SU-DHL-6 (cell line): ENCODE data around the gene AACS.

ENCODE experiments used
- H2AFZ ChIP-seq: fragments of 200-600 bp; sonication (generic); 2 replicates; pipeline ENCODE4 v1.6.1; 2014; ENCODE audit warnings: low read depth, mild to moderate bottlenecking, moderate library complexity, mixed read lengths, antibody characterized with exemption, low read length; ENCODE audit not compliant: severe bottlenecking
- H3F3A ChIP-seq: fragments of 200-600 bp; shearing (Covaris generic); 2 replicates; pipeline ENCODE4 v1.6.0; 2016; ENCODE audit warnings: antibody characterized with exemption, mild to moderate bottlenecking; ENCODE audit not compliant: insufficient read depth
- H3K27ac ChIP-seq: fragments of 200-600 bp; sonication (generic); 2 replicates; pipeline ENCODE4 v1.5.1; 2016; ENCODE audit warnings: low read depth, mild to moderate bottlenecking, low read length, moderate library complexity, mixed read lengths
- H3K27me3 ChIP-seq: fragments of 200-600 bp; sonication (generic), shearing (Covaris generic); 2 replicates; pipeline ENCODE4 v1.6.0; 2014; ENCODE audit warnings: mild to moderate bottlenecking, low read length
- H3K36me3 ChIP-seq: fragments of 200-600 bp; sonication (generic); 2 replicates; pipeline ENCODE4 v1.6.1; 2014; ENCODE audit warnings: mild to moderate bottlenecking, low read length, mixed read lengths
- H3K4me2 ChIP-seq: fragments of 300-600, 200-600 bp; shearing (Covaris generic), sonication (generic); 2 replicates; pipeline ENCODE4 v1.6.0; 2014; ENCODE audit warnings: low read length, low read depth, mild to moderate bottlenecking; ENCODE audit not compliant: poor library complexity, severe bottlenecking
- H3K4me3 ChIP-seq: fragments of 200-600 bp; sonication (generic); 2 replicates; pipeline ENCODE4 v1.5.1; 2014; ENCODE audit warnings: antibody characterized with exemption, low read length, mild to moderate bottlenecking, mixed read lengths; ENCODE audit not compliant: insufficient read depth, poor library complexity, severe bottlenecking
- H3K79me2 ChIP-seq: fragments of 200-600 bp; sonication (generic); 2 replicates; pipeline ENCODE4 v1.6.1; 2014; ENCODE audit warnings: mild to moderate bottlenecking, low read length, moderate library complexity; ENCODE audit not compliant: insufficient read depth
- H3K9ac ChIP-seq: fragments of 200-600 bp; sonication (generic); 2 replicates; pipeline ENCODE4 v1.7.0; 2014; ENCODE audit warnings: mild to moderate bottlenecking, low read length
- H3K9me2 ChIP-seq: fragments of 200-600 bp; sonication (generic); replicated peaks from 2 replicates; pipeline ENCODE4 v1.6.1; 2014; ENCODE audit warnings: low read length; ENCODE audit not compliant: insufficient read depth
- H3K9me3 ChIP-seq: fragments of 200-600 bp; sonication (generic); 2 replicates; pipeline ENCODE4 v1.6.1; 2014; ENCODE audit warnings: low read length, mixed read lengths; ENCODE audit not compliant: insufficient read depth
- H4K20me1 ChIP-seq: fragments of 200-600 bp; sonication (generic); 2 replicates; pipeline ENCODE4 v1.6.1; 2014; ENCODE audit warnings: low read depth, mild to moderate bottlenecking, antibody characterized with exemption, low read length, moderate library complexity, mixed read lengths
- CTCF ChIP-seq: fragments of 200-600 bp; sonication (generic); IDR thresholded peaks from one replicate; pipeline ENCODE4 v1.5.1; 2017; ENCODE audit warnings: antibody characterized with exemption, mild to moderate bottlenecking, low read length, moderate library complexity; ENCODE audit not compliant: insufficient read depth, poor library complexity, severe bottlenecking
- EZH2phosphoT487 ChIP-seq: fragments of 200-600 bp; sonication (generic), shearing (Covaris generic); conservative IDR thresholded peaks from 2 replicates; pipeline ENCODE4 v1.6.1; 2018; ENCODE audit warnings: mild to moderate bottlenecking, antibody characterized with exemption, low read length, moderate library complexity, mixed read lengths

The AACS gene

GRCh38 chr12:125131958-125132357 is 66.7 kb downstream of the AACS start:
- no peak overlapping the region for H2AFZ ChIP-seq
- H3K4me3 ChIP-seq, result no peak overlapping the region
- TF ChIP-seq CTCF, result no peak
- TF ChIP-seq EZH2phosphoT487, result no peak
- H3K27me3 ChIP-seq, result no peaks in the 10 kb centered on the region
- H3K9me3 ChIP-seq, result no peaks in the 10 kb centered on the region
- no peaks in the 10 kb centered on the region for H4K20me1 ChIP-seq
- H3K36me3 ChIP-seq, result no peaks in the 10 kb centered on the region
- H3K27ac ChIP-seq, result no peak overlapping the region
- no peaks in the 10 kb centered on the region for H3K9me2 ChIP-seq
- H3K9ac ChIP-seq, result no peak overlapping the region
- H3F3A ChIP-seq, result no peaks in the 10 kb centered on the region
- no peaks in the 10 kb centered on the region for H3K79me2 ChIP-seq
- no peak overlapping the region for H3K4me2 ChIP-seq

GRCh38 chr12:125132698-125133400 is 67.6 kb downstream of the AACS start:
- H3K4me2 ChIP-seq, result no peak overlapping the region
- no peaks in the 10 kb centered on the region for H4K20me1 ChIP-seq
- H3K79me2 ChIP-seq, result no peaks in the 10 kb centered on the region
- no peak overlapping the region for H3K27ac ChIP-seq
- no peak overlapping the region for H3K4me3 ChIP-seq
- H2AFZ ChIP-seq, result no peak overlapping the region
- TF ChIP-seq CTCF, result no peak
- no peak for TF ChIP-seq EZH2phosphoT487
- H3F3A ChIP-seq, result no peaks in the 10 kb centered on the region
- no peaks in the 10 kb centered on the region for H3K9me2 ChIP-seq
- no peaks in the 10 kb centered on the region for H3K27me3 ChIP-seq
- H3K9ac ChIP-seq, result no peak overlapping the region
- no peaks in the 10 kb centered on the region for H3K9me3 ChIP-seq
- H3K36me3 ChIP-seq, result no peaks in the 10 kb centered on the region

GRCh38 chr12:125133616-125134015 is 68.4 kb downstream of the AACS start:
- Histone ChIP-seq H3K79me2 (no peaks in the 10 kb centered on the region), H3K4me3 (no peak overlapping the region), H3K4me2 (no peak overlapping the region), H3K27me3 (no peaks in the 10 kb centered on the region), H2AFZ (no peak overlapping the region), H3K27ac (no peak overlapping the region), H3K9me3 (no peaks in the 10 kb centered on the region), H4K20me1 (no peaks in the 10 kb centered on the region), H3K9ac (no peak overlapping the region), H3K36me3 (no peaks in the 10 kb centered on the region), H3K9me2 (no peaks in the 10 kb centered on the region), H3F3A (no peaks in the 10 kb centered on the region)
- no peak for TF ChIP-seq EZH2phosphoT487
- no peak for TF ChIP-seq CTCF
